B cell (primary cell): ENCODE data around the gene ALX1.

Source experiments
- EZH2 ChIP-seq: IDR thresholded peaks from 2 replicates; pipeline ENCODE4 v1.6.1; 2012; ENCODE audit warnings: borderline replicate concordance, low read depth, mild to moderate bottlenecking, moderate library complexity, low read length; ENCODE audit not compliant: insufficient read depth, poor library complexity, severe bottlenecking
- TF ChIP-seq, protein P1 (sequence below): fragments of 200-600 bp; IDR thresholded peaks from one replicate; pipeline ENCODE4 v1.8.0; 2022; ENCODE audit warnings: antibody characterized with exemption, mild to moderate bottlenecking

DNA sequence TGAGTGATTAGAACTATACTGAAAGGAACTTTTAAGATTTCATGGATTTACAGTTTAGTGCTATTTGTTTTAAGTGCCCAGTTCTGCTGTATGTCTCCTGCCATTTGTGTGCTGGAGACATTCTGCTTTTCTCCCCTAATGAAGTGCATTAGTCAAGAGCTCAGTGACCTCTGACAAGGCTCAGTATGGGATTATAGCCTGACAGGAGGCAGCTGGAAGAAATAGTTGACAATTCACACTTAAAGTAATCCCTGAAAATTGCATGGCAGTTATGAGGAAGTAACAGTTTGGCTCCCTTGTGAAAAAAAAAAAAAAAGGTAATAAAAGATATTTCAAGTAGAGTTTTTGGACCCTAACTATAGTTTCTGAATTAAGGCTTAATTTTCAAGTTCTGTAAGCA is 70.3 kb downstream of the ALX1 start:
- TF ChIP-seq, protein P1, sequence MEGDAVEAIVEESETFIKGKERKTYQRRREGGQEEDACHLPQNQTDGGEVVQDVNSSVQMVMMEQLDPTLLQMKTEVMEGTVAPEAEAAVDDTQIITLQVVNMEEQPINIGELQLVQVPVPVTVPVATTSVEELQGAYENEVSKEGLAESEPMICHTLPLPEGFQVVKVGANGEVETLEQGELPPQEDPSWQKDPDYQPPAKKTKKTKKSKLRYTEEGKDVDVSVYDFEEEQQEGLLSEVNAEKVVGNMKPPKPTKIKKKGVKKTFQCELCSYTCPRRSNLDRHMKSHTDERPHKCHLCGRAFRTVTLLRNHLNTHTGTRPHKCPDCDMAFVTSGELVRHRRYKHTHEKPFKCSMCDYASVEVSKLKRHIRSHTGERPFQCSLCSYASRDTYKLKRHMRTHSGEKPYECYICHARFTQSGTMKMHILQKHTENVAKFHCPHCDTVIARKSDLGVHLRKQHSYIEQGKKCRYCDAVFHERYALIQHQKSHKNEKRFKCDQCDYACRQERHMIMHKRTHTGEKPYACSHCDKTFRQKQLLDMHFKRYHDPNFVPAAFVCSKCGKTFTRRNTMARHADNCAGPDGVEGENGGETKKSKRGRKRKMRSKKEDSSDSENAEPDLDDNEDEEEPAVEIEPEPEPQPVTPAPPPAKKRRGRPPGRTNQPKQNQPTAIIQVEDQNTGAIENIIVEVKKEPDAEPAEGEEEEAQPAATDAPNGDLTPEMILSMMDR, result no peak
- TF ChIP-seq EZH2, result no peak
